H1 (cell line): ENCODE data around the gene CRACDL.

Experiments used
- CEBPB ChIP-seq: IDR thresholded peaks from 2 replicates; pipeline ENCODE4 v1.6.1; 2012; ENCODE audit warnings: low read depth, low read length
- CTCF ChIP-seq, 3 experiments: IDR thresholded peaks; 1 replicate in 2 of 3; 2 replicates in 1 of 3; pipeline versions ENCODE4 v1.5.1 to v1.6.1; 2011; ENCODE audit warnings: low read length in 3 of 3, mild to moderate bottlenecking in 3 of 3, inconsistent platforms in 2 of 3, low read depth in 1 of 3, moderate library complexity in 1 of 3; ENCODE audit not compliant: insufficient read depth in 1 of 3; ENCODE audit errors: control extremely low read depth in 1 of 3
- EP300 ChIP-seq, 2 experiments: IDR thresholded peaks; 1 replicate in 1 of 2; 2 replicates in 1 of 2; pipeline ENCODE4 v1.6.1; 2011 to 2012; ENCODE audit warnings: low read depth in 2 of 2, low read length in 2 of 2, mild to moderate bottlenecking in 2 of 2, borderline replicate concordance in 1 of 2, inconsistent platforms in 1 of 2, moderate library complexity in 1 of 2
- EZH2 ChIP-seq: fragments of 200-600 bp; sonication (generic); IDR thresholded peaks from 2 replicates; pipeline ENCODE4 v1.7.1; 2012; ENCODE audit warnings: low read depth, mild to moderate bottlenecking, moderate library complexity, low read length, inconsistent platforms; ENCODE audit not compliant: severe bottlenecking
- GABPA ChIP-seq: IDR thresholded peaks from 2 replicates; pipeline ENCODE4 v1.6.1; 2011; ENCODE audit warnings: mild to moderate bottlenecking, low read length, moderate library complexity, borderline replicate concordance; ENCODE audit not compliant: insufficient read depth
- HDAC2 ChIP-seq, 2 experiments: fragments of 300-600 bp in 1 of 2; sonication (generic) in 1 of 2; IDR thresholded peaks; 2 replicates each; pipeline ENCODE4 v1.6.1; 2011 to 2012; ENCODE audit warnings: low read depth in 2 of 2, low read length in 2 of 2, mild to moderate bottlenecking in 2 of 2, moderate library complexity in 2 of 2, borderline replicate concordance in 1 of 2, inconsistent platforms in 1 of 2
- MAX ChIP-seq: IDR thresholded peaks from 2 replicates; pipeline ENCODE4 v1.6.1; 2012; ENCODE audit warnings: inconsistent platforms
- PHF8 ChIP-seq: fragments of 200-600 bp; sonication (generic); conservative IDR thresholded peaks from 2 replicates; pipeline ENCODE4 v1.7.1; 2012; ENCODE audit warnings: low read depth, mild to moderate bottlenecking, inconsistent platforms, low read length, moderate library complexity
- POLR2A ChIP-seq, 2 experiments: IDR thresholded peaks; 1 replicate in 1 of 2; 2 replicates in 1 of 2; pipeline ENCODE4 v1.6.1; 2011; ENCODE audit warnings: low read depth in 2 of 2, low read length in 2 of 2, mild to moderate bottlenecking in 2 of 2; ENCODE audit errors: control extremely low read depth in 1 of 2
- RAD21 ChIP-seq, 2 experiments: IDR thresholded peaks in 1 of 2; conservative IDR thresholded peaks in 1 of 2; 2 replicates each; pipeline ENCODE4 v1.6.1; 2011; ENCODE audit warnings: low read depth in 2 of 2, low read length in 2 of 2, improper control_type of control experiment in 1 of 2, inconsistent platforms in 1 of 2, mild to moderate bottlenecking in 1 of 2, moderate library complexity in 1 of 2
- SIN3A ChIP-seq, 2 experiments: IDR thresholded peaks in 1 of 2; conservative IDR thresholded peaks in 1 of 2; 2 replicates each; pipeline ENCODE4 v1.6.1; 2011 to 2012; ENCODE audit warnings: low read length in 2 of 2, improper control_type of control experiment in 1 of 2, low read depth in 1 of 2, mild to moderate bottlenecking in 1 of 2
- SIRT6 ChIP-seq: IDR thresholded peaks from one replicate; pipeline ENCODE4 v1.7.1; 2012; ENCODE audit warnings: low read length, inconsistent platforms
- SRF ChIP-seq: IDR thresholded peaks from 2 replicates; pipeline ENCODE4 v1.6.1; 2011; ENCODE audit warnings: mild to moderate bottlenecking, low read depth, low read length, moderate library complexity
- ZNF274 ChIP-seq: IDR thresholded peaks from 2 replicates; pipeline ENCODE4 v1.7.0; 2012; ENCODE audit warnings: low read length, borderline replicate concordance; ENCODE audit errors: extremely low read depth

GRCh38 chr2:98857001-98857400, 79.0 kb downstream of the CRACDL start:
- no peak for TF ChIP-seq POLR2A (IDR thresholded peaks at IDR 0.05; ENCODE audit: control extremely low read depth in 1 of 2, low read depth in 2 of 2, low read length in 2 of 2)
- no peak for TF ChIP-seq GABPA
- no peak for TF ChIP-seq CTCF (IDR thresholded peaks at IDR 0.05; ENCODE audit: control extremely low read depth in 1 of 3, insufficient read depth in 1 of 3, low read depth in 1 of 3, low read length in 3 of 3)
- TF ChIP-seq RAD21 (IDR thresholded peaks at IDR 0.05 in 1 of 2, conservative IDR thresholded peaks at IDR 0.05 in 1 of 2; ENCODE audit: low read depth in 2 of 2, low read length in 2 of 2), result no peak
- no peak for TF ChIP-seq CEBPB
- no peak for TF ChIP-seq PHF8
- TF ChIP-seq SIN3A (conservative IDR thresholded peaks at IDR 0.05 in 1 of 2, IDR thresholded peaks at IDR 0.05 in 1 of 2; ENCODE audit: low read depth in 1 of 2, low read length in 2 of 2), result no peak
- TF ChIP-seq HDAC2 (IDR thresholded peaks at IDR 0.05; ENCODE audit: borderline replicate concordance in 1 of 2, low read depth in 2 of 2, low read length in 2 of 2), result no peak
- TF ChIP-seq SRF, result no peak
- no peak for TF ChIP-seq SIRT6
- TF ChIP-seq ZNF274, result no peak
- TF ChIP-seq EZH2, result no peak
- no peak for TF ChIP-seq EP300 (IDR thresholded peaks at IDR 0.05; ENCODE audit: borderline replicate concordance in 1 of 2, low read depth in 2 of 2, low read length in 2 of 2)
- no peak for TF ChIP-seq MAX
